Loucy (cell line): ENCODE results near the gene IGLL1.

Experiments used
- H2AFZ ChIP-seq: fragments of 200-600 bp; sonication (generic); 2 replicates; pipeline ENCODE4 v1.6.0; 2016; ENCODE audit warnings: antibody characterized with exemption, mild to moderate bottlenecking, low read length, moderate library complexity
- H3F3A ChIP-seq: fragments of 200-600 bp; 2 replicates; pipeline ENCODE4 v1.6.0; 2016; ENCODE audit warnings: antibody characterized with exemption, low read depth, mild to moderate bottlenecking
- H3K27me3 ChIP-seq: fragments of 200-600 bp; sonication (generic); 2 replicates; pipeline ENCODE4 v1.6.1; 2014; ENCODE audit warnings: low read length, mild to moderate bottlenecking; ENCODE audit not compliant: insufficient read depth, poor library complexity, severe bottlenecking
- H3K36me3 ChIP-seq: fragments of 200-600 bp; sonication (generic); 2 replicates; pipeline ENCODE4 v1.6.1; 2016; ENCODE audit warnings: low read length; ENCODE audit not compliant: insufficient read depth
- H3K4me1 ChIP-seq: fragments of 200-600 bp; sonication (generic); 2 replicates; pipeline ENCODE4 v1.5.1; 2014; ENCODE audit warnings: low read length, mild to moderate bottlenecking; ENCODE audit not compliant: insufficient read depth, poor library complexity, severe bottlenecking
- H3K4me2 ChIP-seq: fragments of 200-600 bp; sonication (generic); 2 replicates; pipeline ENCODE4 v1.6.0; 2014; ENCODE audit warnings: antibody characterized with exemption, low read length, low read depth, mild to moderate bottlenecking; ENCODE audit not compliant: poor library complexity, severe bottlenecking
- H3K4me3 ChIP-seq: fragments of 200-600 bp; sonication (generic); 2 replicates; pipeline ENCODE4 v1.5.1; 2014; ENCODE audit warnings: low read length, mild to moderate bottlenecking, mixed read lengths; ENCODE audit not compliant: poor library complexity, severe bottlenecking
- H3K79me2 ChIP-seq: fragments of 200-600 bp; sonication (generic); 2 replicates; pipeline ENCODE4 v1.6.1; 2014; ENCODE audit warnings: low read length; ENCODE audit not compliant: insufficient read depth
- H3K9ac ChIP-seq: fragments of 200-600 bp; sonication (generic); 2 replicates; pipeline ENCODE4 v1.6.0; 2014; ENCODE audit warnings: mild to moderate bottlenecking, low read depth, low read length, moderate library complexity; ENCODE audit not compliant: poor library complexity, severe bottlenecking
- H3K9me2 ChIP-seq: fragments of 200-600 bp; sonication (generic); replicated peaks from 2 replicates; pipeline ENCODE4 v1.6.1; 2016; ENCODE audit warnings: low read depth, low read length, mixed read lengths
- H3K9me3 ChIP-seq: fragments of 200-600 bp; sonication (generic); 2 replicates; pipeline ENCODE4 v1.6.1; 2014; ENCODE audit warnings: mild to moderate bottlenecking, antibody characterized with exemption, low read length, low read depth; ENCODE audit not compliant: insufficient read depth
- H4K20me1 ChIP-seq: fragments of 200-600 bp; sonication (generic); 2 replicates; pipeline ENCODE4 v1.6.0; 2014; ENCODE audit warnings: antibody characterized with exemption, low read length, mild to moderate bottlenecking; ENCODE audit not compliant: insufficient read depth, poor library complexity, severe bottlenecking
- CTCF ChIP-seq: fragments of 200-600 bp; sonication (generic); conservative IDR thresholded peaks from 2 replicates; pipeline ENCODE4 v1.5.1; 2014; ENCODE audit warnings: mild to moderate bottlenecking, antibody characterized with exemption, low read length
- EZH2phosphoT487 ChIP-seq: fragments of 200-600 bp; IDR thresholded peaks from 2 replicates; pipeline ENCODE4 v1.6.1; 2018; ENCODE audit warnings: antibody characterized with exemption, mild to moderate bottlenecking, moderate library complexity, borderline replicate concordance

The IGLL1 gene

GRCh38 chr22:23566705-23567475 lies 13.2 kb downstream of the IGLL1 start:
- peaks cover 31% of the 10 kb centered on the region for H3K4me1 ChIP-seq
- TF ChIP-seq CTCF = no peak
- TF ChIP-seq EZH2phosphoT487 = no peak
- H2AFZ ChIP-seq = peak overlapping the region; percentile 79; the same call in 1 of the 2 replicates
- no peaks in the 10 kb centered on the region for H3K27me3 ChIP-seq
- H3K4me3 ChIP-seq = peak overlapping the region; percentile 97
- H3K9me3 ChIP-seq = no peaks in the 10 kb centered on the region
- H3F3A ChIP-seq = peaks cover 19% of the 10 kb centered on the region
- peak overlapping the region; percentile 87 for H3K9ac ChIP-seq
- H3K9me2 ChIP-seq = no peaks in the 10 kb centered on the region
- H3K4me2 ChIP-seq = peak overlapping the region; percentile 96
- H4K20me1 ChIP-seq = peaks cover 17% of the 10 kb centered on the region
- H3K36me3 ChIP-seq = peaks cover 6% of the 10 kb centered on the region; the same call in 1 of the 2 replicates
- H3K79me2 ChIP-seq = peaks cover 31% of the 10 kb centered on the region

GRCh38 chr22:23565915-23566704 lies 14.0 kb downstream of the IGLL1 start:
- peak overlapping the region; percentile 87 for H3K9ac ChIP-seq
- H3K27me3 ChIP-seq = no peaks in the 10 kb centered on the region
- peak overlapping the region; percentile 97 for H3K4me3 ChIP-seq
- no peaks in the 10 kb centered on the region for H3K9me2 ChIP-seq
- peak overlapping the region; percentile 79; the same call in 1 of the 2 replicates for H2AFZ ChIP-seq
- peaks cover 13% of the 10 kb centered on the region for H3F3A ChIP-seq
- no peaks in the 10 kb centered on the region for H3K9me3 ChIP-seq
- no peaks in the 10 kb centered on the region for H3K36me3 ChIP-seq
- TF ChIP-seq CTCF (no peak), EZH2phosphoT487 (no peak)
- peaks cover 11% of the 10 kb centered on the region for H4K20me1 ChIP-seq
- H3K4me1 ChIP-seq = peaks cover 31% of the 10 kb centered on the region
- peak overlapping the region; percentile 96 for H3K4me2 ChIP-seq
- peaks cover 25% of the 10 kb centered on the region for H3K79me2 ChIP-seq

GRCh38 chr22:23565305-23565914 lies 14.7 kb downstream of the IGLL1 start:
- Histone ChIP-seq H3K4me2 (peak overlapping the region; percentile 96), H3K9ac (peak overlapping the region; percentile 87), H3K9me3 (no peaks in the 10 kb centered on the region)

More at GRCh38 chr22:23565305-23565914, 14.7 kb downstream of the IGLL1 start:
- H4K20me1 ChIP-seq = peaks cover 11% of the 10 kb centered on the region
- peak overlapping the region; percentile 97 for H3K4me3 ChIP-seq
- H3F3A ChIP-seq = peaks cover 6% of the 10 kb centered on the region; the same call in 1 of the 2 replicates
- H3K27me3 ChIP-seq = no peaks in the 10 kb centered on the region
- H2AFZ ChIP-seq = peak overlapping the region; percentile 79; the same call in 1 of the 2 replicates
- H3K79me2 ChIP-seq = peaks cover 25% of the 10 kb centered on the region
- TF ChIP-seq EZH2phosphoT487 = no peak
- peak; percentile 42 for TF ChIP-seq CTCF
- H3K9me2 ChIP-seq = no peaks in the 10 kb centered on the region
- no peaks in the 10 kb centered on the region for H3K36me3 ChIP-seq
- peaks cover 25% of the 10 kb centered on the region for H3K4me1 ChIP-seq
